Skeletal muscle satellite cell (primary cell): ENCODE measurements around the gene PI4KA.
A peak's percentile ranks its signal among the peaks of the same experiment; 100 is the strongest.

ENCODE experiments used
- H3K27me3 ChIP-seq: 2 replicates; pipeline ENCODE4 v1.7.0; 2013; ENCODE audit warnings: low read length; ENCODE audit not compliant: control insufficient read depth, insufficient read depth
- H3K36me3 ChIP-seq: 2 replicates; pipeline ENCODE4 v1.7.0; 2013; ENCODE audit warnings: mild to moderate bottlenecking, control low read depth, low read length; ENCODE audit not compliant: insufficient read depth
- H3K4me1 ChIP-seq: 2 replicates; pipeline ENCODE4 v1.7.0; 2013; ENCODE audit warnings: low read length; ENCODE audit not compliant: control insufficient read depth, insufficient read depth
- H3K4me2 ChIP-seq: 2 replicates; pipeline ENCODE4 v1.7.0; 2013; ENCODE audit warnings: mild to moderate bottlenecking, low read length
- H3K4me3 ChIP-seq: 2 replicates; pipeline ENCODE4 v1.7.0; 2013; ENCODE audit warnings: low read length
- H3K9ac ChIP-seq: 2 replicates; pipeline ENCODE4 v1.7.0; 2013; ENCODE audit warnings: mild to moderate bottlenecking, low read depth, low read length, moderate library complexity
- H3K9me3 ChIP-seq: replicated peaks from 2 replicates; pipeline ENCODE4 v1.7.0; 2013; ENCODE audit warnings: mild to moderate bottlenecking, control low read depth, low read length

PI4KA gene

DNA sequence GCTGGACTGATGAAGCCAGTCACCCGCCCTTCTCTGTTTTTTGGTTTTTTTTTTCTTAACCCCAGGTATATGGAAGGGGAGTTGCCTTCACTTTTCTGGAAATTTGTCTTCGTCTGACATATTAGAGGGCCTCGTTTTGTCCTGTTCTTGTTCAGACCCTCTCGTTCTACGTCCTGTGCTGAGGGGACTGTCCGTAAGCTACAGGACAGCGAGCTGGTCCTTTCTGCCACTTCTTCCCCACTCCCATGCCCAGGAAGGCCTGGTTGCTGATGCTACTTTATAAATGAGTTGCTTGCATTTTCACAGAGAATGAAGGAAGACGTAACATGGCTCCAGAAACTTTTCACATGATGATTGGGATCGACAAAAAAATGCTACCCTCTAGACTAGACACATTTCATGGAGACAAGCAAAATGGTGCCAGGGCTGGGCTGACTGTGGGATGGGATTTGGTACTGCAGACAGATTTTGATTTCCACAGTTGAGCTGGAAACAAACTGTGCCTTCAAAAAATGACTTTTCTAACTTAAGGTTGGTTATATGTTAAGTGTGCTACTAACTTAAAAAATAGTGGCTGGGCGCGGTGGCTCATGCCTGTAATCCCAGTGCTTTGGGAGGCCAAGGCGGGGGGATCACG is 31.4 kb upstream of the PI4KA start:
- peaks cover 32% of the 10 kb centered on the region for H3K36me3 ChIP-seq
- H3K4me2 ChIP-seq, result no peak overlapping the region
- H3K27me3 ChIP-seq, result no peaks in the 10 kb centered on the region
- H3K9me3 ChIP-seq, result no peaks in the 10 kb centered on the region
- H3K4me3 ChIP-seq, result no peak overlapping the region
- no peak overlapping the region for H3K9ac ChIP-seq
- peaks cover 3% of the 10 kb centered on the region for H3K4me1 ChIP-seq

DNA sequence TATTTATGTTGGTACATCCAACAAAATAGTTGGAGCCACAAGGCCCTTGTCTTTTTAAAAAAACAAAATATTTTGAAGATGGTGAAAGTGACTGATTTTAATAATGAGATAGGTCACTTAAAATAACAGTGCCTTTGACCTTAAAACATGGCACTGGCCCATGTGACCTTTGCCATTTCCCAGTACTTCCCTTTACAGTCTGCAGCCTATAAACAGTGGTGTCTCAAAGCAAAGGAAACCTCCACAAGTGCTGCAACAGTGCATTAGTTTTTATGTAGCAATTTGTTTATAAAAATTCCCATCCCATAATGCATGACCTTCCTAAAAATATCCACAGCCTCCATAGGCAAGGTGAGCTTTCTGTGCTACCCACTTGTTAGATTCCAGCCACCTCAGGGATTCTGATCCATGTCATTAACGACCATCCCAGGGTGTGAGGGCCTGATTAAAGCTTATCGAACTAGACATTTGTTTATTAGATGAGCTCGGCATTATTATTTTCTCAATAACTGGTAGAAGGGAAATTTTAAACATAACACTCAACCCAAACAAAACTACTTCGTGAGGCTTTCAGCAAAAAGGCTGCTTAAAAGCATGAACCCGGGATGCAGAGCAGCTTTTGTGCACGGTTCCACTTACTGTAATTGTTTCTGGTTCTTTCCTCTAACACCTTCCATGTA is 30.6 kb upstream of the PI4KA start:
- Histone ChIP-seq H3K4me1 (peaks cover 3% of the 10 kb centered on the region), H3K9me3 (no peaks in the 10 kb centered on the region), H3K27me3 (no peaks in the 10 kb centered on the region), H3K36me3 (peaks cover 33% of the 10 kb centered on the region), H3K4me2 (no peak overlapping the region), H3K9ac (no peak overlapping the region), H3K4me3 (no peak overlapping the region)

DNA sequence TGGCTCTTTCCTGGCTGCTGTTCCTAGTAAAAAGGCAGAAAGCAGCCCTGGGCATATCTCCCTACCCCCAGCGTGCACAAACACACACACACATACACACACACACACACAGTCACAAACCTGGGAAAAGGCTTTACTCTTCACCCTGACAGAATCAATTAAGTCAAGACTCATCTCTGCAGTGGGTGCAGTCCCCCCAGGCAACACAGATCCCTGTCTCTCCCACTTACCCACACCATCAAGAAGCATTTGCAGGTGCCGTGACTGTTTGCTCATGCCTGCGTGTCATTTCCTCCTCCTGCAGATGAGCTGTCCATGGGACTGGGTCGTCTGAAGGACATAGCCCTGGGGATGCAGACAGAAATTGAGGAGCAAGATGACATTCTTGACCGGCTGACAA is 28.8 kb upstream of the PI4KA start:
- Histone ChIP-seq H3K9ac (no peak overlapping the region), H3K4me2 (no peak overlapping the region), H3K27me3 (no peaks in the 10 kb centered on the region), H3K4me1 (peaks cover 3% of the 10 kb centered on the region), H3K9me3 (no peaks in the 10 kb centered on the region), H3K4me3 (no peak overlapping the region), H3K36me3 (peaks cover 46% of the 10 kb centered on the region)

DNA sequence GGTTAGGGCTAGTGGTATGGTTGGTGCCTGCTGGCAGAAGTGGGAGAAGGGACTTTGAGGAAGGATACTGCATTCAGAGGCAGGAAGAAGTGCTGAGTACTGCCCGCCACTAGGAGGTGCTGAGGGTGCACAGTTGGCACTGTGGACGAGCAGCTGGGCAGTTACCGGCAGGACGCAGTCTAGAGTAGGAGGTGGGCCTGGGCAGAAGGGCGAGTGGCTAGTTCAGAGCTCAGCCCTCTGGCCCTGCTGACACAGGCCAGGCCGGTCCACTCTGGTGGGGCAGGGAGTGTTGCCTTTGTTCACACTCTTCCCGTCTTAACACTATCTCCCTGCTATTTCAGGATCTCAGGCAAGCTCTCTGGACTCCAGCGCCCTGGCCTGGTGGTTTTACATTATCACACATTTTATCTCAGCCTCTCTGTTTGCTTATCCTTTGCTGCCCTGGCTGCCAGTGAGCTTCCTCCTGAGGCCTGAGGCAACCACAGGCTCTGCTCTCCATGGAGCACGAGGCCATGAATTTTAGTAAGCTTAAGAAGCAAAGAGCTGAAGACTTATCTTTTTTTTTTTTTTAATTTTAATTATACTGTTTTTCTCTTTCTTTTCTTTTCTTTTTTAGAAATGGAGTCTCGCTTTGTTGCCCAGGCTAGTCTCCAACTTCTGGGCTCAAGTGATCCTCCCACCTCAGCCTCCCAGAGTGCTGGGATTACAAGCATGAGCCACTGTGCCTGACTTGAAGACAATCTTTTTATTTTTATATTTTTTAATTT is 27.1 kb upstream of the PI4KA start:
- no peak overlapping the region for H3K4me3 ChIP-seq
- peak overlapping the region; percentile 48 for H3K4me2 ChIP-seq
- no peaks in the 10 kb centered on the region for H3K27me3 ChIP-seq
- peaks cover 3% of the 10 kb centered on the region for H3K4me1 ChIP-seq
- peaks cover 58% of the 10 kb centered on the region for H3K36me3 ChIP-seq
- H3K9ac ChIP-seq, result peak overlapping the region; percentile 13
- no peaks in the 10 kb centered on the region for H3K9me3 ChIP-seq

DNA sequence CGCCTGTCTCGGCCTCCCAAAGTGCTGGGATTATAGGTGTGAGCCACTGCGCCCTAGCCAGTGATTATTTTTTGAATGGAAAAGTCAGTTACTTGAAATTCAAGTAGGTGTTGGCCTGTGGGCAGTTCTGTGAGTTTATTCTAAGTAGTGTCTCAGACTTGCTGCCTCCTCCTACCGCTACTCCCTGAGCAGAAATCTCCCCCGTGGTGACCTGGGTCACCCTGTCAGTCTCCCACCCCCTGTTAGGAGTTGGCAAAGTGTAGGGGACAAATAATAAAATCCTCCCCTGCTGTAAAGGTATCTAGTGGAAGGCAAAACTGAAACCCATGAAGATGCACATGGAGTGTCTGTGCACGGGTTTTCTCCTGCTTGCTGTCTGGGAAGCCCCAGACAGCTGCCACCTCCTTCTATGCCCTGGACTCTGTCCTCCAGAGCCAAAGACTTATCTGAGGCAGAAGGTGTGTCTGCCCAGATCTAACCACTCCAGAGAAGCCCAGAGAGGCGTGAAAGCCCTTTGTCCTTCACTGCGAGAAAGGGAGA is 26.5 kb upstream of the PI4KA start:
- no peak overlapping the region for H3K4me3 ChIP-seq
- no peaks in the 10 kb centered on the region for H3K9me3 ChIP-seq
- no peaks in the 10 kb centered on the region for H3K27me3 ChIP-seq
- H3K36me3 ChIP-seq, result peaks cover 60% of the 10 kb centered on the region
- H3K4me1 ChIP-seq, result peaks cover 3% of the 10 kb centered on the region
- H3K9ac ChIP-seq, result no peak overlapping the region
- H3K4me2 ChIP-seq, result no peak overlapping the region

DNA sequence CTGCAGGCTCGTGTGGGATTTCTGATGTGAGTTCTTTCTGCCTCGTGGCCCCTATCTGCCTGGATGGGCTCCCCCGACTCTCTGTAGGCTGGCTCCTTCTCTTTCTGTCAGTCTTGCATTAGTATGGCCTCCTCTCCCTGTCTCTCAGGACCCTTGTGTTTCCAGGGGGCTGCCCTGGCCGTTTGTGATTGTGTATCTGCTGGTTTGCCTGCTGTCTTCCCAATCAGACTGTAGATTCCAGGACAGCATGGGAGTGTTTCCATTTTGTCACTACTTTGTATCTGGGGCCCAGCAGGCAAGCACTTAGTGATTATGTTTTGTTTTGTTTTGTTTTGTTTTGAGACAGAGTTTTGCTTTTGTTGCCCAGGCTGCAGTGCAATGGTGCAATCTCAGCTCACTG is 25.8 kb upstream of the PI4KA start:
- no peaks in the 10 kb centered on the region for H3K27me3 ChIP-seq
- no peak overlapping the region for H3K4me3 ChIP-seq
- H3K36me3 ChIP-seq, result peaks cover 54% of the 10 kb centered on the region
- H3K9ac ChIP-seq, result no peak overlapping the region
- H3K9me3 ChIP-seq, result no peaks in the 10 kb centered on the region
- peaks cover 3% of the 10 kb centered on the region for H3K4me1 ChIP-seq
- H3K4me2 ChIP-seq, result no peak overlapping the region

DNA sequence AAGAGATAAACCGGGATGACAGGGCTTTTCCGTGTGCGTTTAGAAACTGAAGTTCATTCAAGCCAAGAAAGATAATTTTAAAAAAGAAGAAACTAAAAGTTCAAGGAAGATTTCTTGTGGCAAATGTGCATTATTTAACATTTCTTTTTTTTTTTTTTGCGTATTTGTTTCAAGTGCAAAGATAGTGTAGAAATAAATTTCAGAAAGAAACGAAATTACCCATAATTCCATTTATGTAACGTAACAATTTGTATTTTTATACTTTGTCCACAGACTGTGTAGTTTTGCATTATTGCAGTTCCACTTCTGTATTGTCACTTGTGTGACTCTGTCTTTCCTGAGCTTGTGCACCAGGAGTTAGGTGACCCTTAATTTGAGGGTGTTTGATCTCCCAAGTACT is 24.2 kb upstream of the PI4KA start:
- H3K9me3 ChIP-seq, result no peaks in the 10 kb centered on the region
- no peak overlapping the region for H3K4me3 ChIP-seq
- H3K9ac ChIP-seq, result no peak overlapping the region
- no peak overlapping the region for H3K4me2 ChIP-seq
- H3K36me3 ChIP-seq, result peaks cover 39% of the 10 kb centered on the region
- H3K27me3 ChIP-seq, result no peaks in the 10 kb centered on the region
- peaks cover 3% of the 10 kb centered on the region for H3K4me1 ChIP-seq

DNA sequence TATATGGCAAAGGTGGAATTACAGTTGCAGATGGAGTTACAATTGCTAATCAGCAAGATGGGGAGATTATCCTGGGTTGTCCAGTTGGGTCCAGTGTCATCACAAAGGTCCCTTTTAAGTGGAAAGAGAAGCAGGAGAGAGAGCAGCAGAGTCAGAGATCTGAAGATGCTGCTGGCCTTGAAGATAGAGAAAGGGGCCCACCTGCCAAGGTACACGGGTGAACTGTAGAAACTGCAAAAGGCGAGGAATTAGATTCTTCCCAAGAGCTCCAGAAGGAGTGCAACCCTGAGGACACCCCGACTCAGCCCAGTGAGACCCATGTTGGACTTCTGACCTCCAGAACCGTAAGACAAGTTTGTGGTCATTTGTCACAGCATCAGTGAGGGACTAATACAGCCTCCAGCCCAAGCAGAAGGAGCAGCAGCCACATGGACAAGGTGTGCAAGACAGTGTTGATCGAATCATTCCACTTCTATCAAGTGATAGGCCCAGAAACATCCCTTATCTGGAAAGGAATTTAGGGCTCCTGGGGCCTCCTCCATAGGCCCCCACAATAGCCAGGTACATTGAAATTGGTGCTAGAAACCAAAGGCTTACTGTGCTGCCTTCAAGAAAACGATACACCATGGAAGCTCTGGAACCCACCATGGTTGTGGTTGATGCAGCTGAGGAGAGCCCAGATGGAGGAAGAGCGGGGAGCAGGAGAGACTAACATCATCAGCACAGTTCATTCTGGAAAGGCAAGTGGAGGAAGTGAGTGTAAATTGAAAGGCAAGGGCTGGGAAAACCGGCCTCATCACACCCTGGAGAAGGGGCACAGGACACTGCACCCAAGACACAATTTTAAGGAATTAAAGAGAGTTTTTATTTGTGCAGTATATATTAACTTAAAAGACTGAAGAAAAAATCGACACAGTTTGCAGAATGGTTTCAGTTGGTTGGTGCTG is 23.5 kb upstream of the PI4KA start:
- Histone ChIP-seq H3K9me3 (no peaks in the 10 kb centered on the region), H3K27me3 (no peaks in the 10 kb centered on the region), H3K4me1 (peaks cover 3% of the 10 kb centered on the region), H3K4me3 (no peak overlapping the region), H3K9ac (no peak overlapping the region), H3K4me2 (no peak overlapping the region), H3K36me3 (peaks cover 32% of the 10 kb centered on the region)

DNA sequence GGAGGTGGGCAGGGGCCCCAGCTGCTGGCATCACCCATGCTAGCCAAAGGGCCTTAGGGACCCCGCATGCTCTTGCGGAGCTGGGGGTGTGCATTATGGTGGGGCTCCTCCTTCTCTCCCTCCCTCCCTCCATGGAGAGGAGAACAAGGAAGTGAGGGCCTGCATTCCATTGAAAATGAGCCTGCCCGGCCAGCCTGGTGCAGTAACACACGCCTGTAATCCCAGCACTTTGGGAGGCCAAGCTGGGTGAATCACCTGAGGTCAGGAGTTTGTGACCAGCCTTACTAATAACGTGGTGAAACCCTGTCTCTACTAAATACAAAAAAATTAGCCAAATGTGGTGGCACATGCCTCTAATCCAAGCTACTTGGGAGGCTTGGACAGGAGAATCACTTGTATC is 22.6 kb upstream of the PI4KA start:
- H3K4me2 ChIP-seq, result no peak overlapping the region
- no peak overlapping the region for H3K9ac ChIP-seq
- H3K9me3 ChIP-seq, result no peaks in the 10 kb centered on the region
- H3K4me1 ChIP-seq, result peaks cover 3% of the 10 kb centered on the region
- H3K4me3 ChIP-seq, result no peak overlapping the region
- peaks cover 35% of the 10 kb centered on the region for H3K36me3 ChIP-seq
- no peaks in the 10 kb centered on the region for H3K27me3 ChIP-seq

DNA sequence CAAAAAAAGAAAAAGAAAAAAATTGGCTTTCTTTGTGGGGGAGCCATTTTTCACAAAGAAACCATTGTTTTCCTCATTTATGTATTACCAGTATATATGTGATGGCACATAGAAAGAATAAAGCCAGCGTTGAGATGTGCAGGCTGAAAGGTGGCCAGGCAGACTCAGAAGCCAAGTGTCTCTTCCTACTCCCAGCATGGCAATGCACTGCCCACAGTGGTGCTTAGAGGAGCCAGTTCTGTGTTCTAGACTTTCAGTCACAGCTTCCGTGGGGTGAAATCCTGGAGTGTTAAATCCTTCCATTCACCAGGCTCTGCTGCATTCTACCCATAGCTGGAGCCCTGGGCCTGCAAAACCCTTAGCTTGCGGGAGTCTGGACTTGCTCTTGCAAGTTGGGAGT is 19.1 kb upstream of the PI4KA start:
- H3K4me3 ChIP-seq, result no peak overlapping the region
- peaks cover 33% of the 10 kb centered on the region for H3K36me3 ChIP-seq

DNA sequence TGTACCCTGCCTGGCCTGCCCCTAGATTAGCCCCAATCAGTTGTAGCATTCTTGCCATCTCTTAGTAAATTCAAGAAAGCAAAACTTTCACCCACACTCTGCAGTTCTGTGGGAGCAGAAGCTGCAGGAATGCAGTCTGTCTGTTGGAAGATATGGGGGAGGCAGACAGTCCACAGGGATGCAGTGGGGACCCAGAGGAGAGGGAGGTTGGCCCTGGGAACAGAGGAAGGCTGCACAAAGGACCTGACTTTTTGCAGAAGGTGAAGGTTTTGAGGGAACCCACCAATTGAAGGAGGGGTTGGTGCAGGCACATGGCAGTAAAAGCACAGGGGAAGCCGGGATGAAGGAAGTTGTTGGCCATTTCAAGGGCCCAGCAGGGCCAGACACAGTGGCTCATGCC is 16.7 kb upstream of the PI4KA start:
- Histone ChIP-seq H3K36me3 (peaks cover 23% of the 10 kb centered on the region), H3K4me2 (no peak overlapping the region), H3K4me1 (no peaks in the 10 kb centered on the region), H3K9ac (no peak overlapping the region), H3K9me3 (no peaks in the 10 kb centered on the region), H3K4me3 (no peak overlapping the region), H3K27me3 (no peaks in the 10 kb centered on the region)

More for the DNA sequence above, 19.1 kb upstream of the PI4KA start:
- Histone ChIP-seq H3K4me1 (no peaks in the 10 kb centered on the region), H3K4me2 (no peak overlapping the region), H3K27me3 (no peaks in the 10 kb centered on the region), H3K9me3 (no peaks in the 10 kb centered on the region), H3K9ac (no peak overlapping the region)
